Vagina (tissue), 2 donors: ENCODE data around the gene LDAH.

Experiments used
- CTCF ChIP-seq, 3 experiments: fragments of 450-650 bp in 2 of 3; fragments of 200-600 bp in 1 of 3; sonication (generic) in 1 of 3; IDR thresholded peaks; one replicate each; pipeline ENCODE4 v1.5.1; 2017 to 2019; ENCODE audit warnings: antibody characterized with exemption in 3 of 3, mild to moderate bottlenecking in 2 of 3, moderate library complexity in 2 of 3
- POLR2A ChIP-seq, 2 donors: fragments of 450-650 bp; IDR thresholded peaks; one replicate each; pipeline ENCODE4 v1.6.1; 2017; ENCODE audit warnings: antibody characterized with exemption in 2 of 2, mild to moderate bottlenecking in 2 of 2, moderate library complexity in 2 of 2
- POLR2AphosphoS5 ChIP-seq, 2 donors: sonication (generic); formaldehyde crosslinking; IDR thresholded peaks; one replicate each; pipeline ENCODE4 v1.9.0; 2017; ENCODE audit warnings: antibody characterized with exemption in 2 of 2, mild to moderate bottlenecking in 2 of 2, low read depth in 1 of 2; ENCODE audit not compliant: insufficient read depth in 1 of 2

DNA sequence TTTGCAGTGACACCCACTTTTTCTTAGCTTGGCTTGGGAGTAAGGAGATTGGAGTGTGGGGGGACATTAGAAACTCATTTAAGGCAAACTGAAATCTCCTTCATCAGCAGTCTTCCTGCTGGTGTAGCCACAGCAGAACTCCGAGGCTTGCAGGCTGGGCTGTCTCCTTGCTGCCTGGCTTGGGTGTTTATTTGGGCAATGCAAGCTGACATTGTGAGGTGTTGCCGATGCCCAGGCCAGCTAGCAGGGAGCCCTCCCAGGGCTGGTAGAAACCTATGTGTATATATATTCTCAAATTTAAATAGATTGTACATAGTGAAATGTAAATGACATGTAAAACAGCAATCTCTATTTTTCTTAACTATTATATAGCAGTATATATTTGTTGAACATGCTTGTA lies 144.1 kb downstream of the LDAH start:
- TF ChIP-seq POLR2A (IDR thresholded peaks at IDR 0.05) (no peak), CTCF (IDR thresholded peaks at IDR 0.05) (no peak), POLR2AphosphoS5 (IDR thresholded peaks at IDR 0.05; ENCODE audit: insufficient read depth in 1 of 2, low read depth in 1 of 2) (no peak)
